Natural killer cell (primary cell): Measurements from ENCODE around the gene ECI2. TPM values are rescaled to one million over a fixed set of nuclear protein-coding genes. Genes with fewer than 3 reads are reported as not detected.

Source experiments
- ATAC-seq, 3 donors: fragments of 150-1000 bp in 2 of 3; fragments of 200-7000 bp in 1 of 3; cut with Tn5 transposase; 1 replicate in 1 of 3; 2 replicates in 2 of 3; pipeline ENCODE4 v1.10.0; 2021; ENCODE audit warnings: mild to moderate bottlenecking in 2 of 3, moderate library complexity in 2 of 3
- DNase-seq, 2 donors: peaks; one replicate each; pipeline versions ENCODE4 v3.0.0 to v3.0.0-alpha.2; 2013 to 2021; ENCODE audit warnings: mixed read lengths in 1 of 2
- H3K27ac ChIP-seq: one replicate; pipeline ENCODE4 v1.5.1; 2013; ENCODE audit warnings: mild to moderate bottlenecking, low read length
- H3K27me3 ChIP-seq: one replicate; pipeline ENCODE4 v1.6.1; 2013; ENCODE audit warnings: low read length; ENCODE audit not compliant: control insufficient read depth, insufficient read depth
- H3K36me3 ChIP-seq: one replicate; pipeline ENCODE4 v1.6.1; 2013; ENCODE audit warnings: low read length; ENCODE audit not compliant: control insufficient read depth, insufficient read depth
- H3K4me1 ChIP-seq: one replicate; pipeline ENCODE4 v1.6.1; 2013; ENCODE audit warnings: low read length; ENCODE audit not compliant: control insufficient read depth, insufficient read depth
- H3K4me3 ChIP-seq: one replicate; pipeline ENCODE4 v1.5.1; 2013; ENCODE audit warnings: low read length
- H3K9me3 ChIP-seq: one replicate; pipeline ENCODE4 v1.6.1; 2013; ENCODE audit warnings: low read length; ENCODE audit not compliant: control insufficient read depth, insufficient read depth
- H3K27ac Mint-ChIP-seq, 2 donors: one replicate each; pipeline ENCODE4 v1.8.0; 2022; ENCODE audit warnings: mild to moderate bottlenecking in 2 of 2, mixed read lengths in 2 of 2, moderate library complexity in 1 of 2
- H3K27me3 Mint-ChIP-seq, 2 donors: one replicate each; pipeline ENCODE4 v1.8.0; 2022; ENCODE audit warnings: low read depth in 2 of 2, mixed read lengths in 2 of 2
- H3K36me3 Mint-ChIP-seq: one replicate; pipeline ENCODE4 v1.8.0; 2022; ENCODE audit warnings: mixed read lengths
- H3K4me1 Mint-ChIP-seq, 2 donors: one replicate each; pipeline ENCODE4 v1.8.0; 2022; ENCODE audit warnings: mixed read lengths in 2 of 2
- H3K4me3 Mint-ChIP-seq: one replicate; pipeline ENCODE4 v1.8.0; 2022; ENCODE audit warnings: mild to moderate bottlenecking, moderate library complexity, mixed read lengths
- H3K9me3 Mint-ChIP-seq, 2 donors: one replicate each; pipeline ENCODE4 v1.8.0; 2022; ENCODE audit warnings: mixed read lengths in 2 of 2
- WGBS: methylation state at CpG from one replicate; pipeline ENCODE4 v1.1.7; 2013; ENCODE audit warnings: missing lambda C conversion rate; ENCODE audit not compliant: insufficient coverage; 5-methylcytosine and 5-hydroxymethylcytosine counted together
- intact Hi-C: fragments of 100-400 bp; cut with micrococcal nuclease; formaldehyde crosslinking; loops from one replicate; pipeline ENCODE4 v1.14.2; 2022
- total RNA-seq, 4 donors: library from RNA; stranded (reverse); fragments of 120-200 nt in 1 of 4; gene quantifications; one replicate each; pipeline versions ENCODE4 v1.2.3 to v1.2.4, GENCODE V29; 2013 to 2022
- TF ChIP-seq, protein P1 (sequence below): fragments of 200-600 bp; IDR thresholded peaks from one replicate; pipeline ENCODE4 v1.8.0; 2022; ENCODE audit warnings: antibody characterized with exemption

The ECI2 gene
- total RNA-seq, 3 donors from 2014 or later (not counting 1 experiment from before 2014, with no cell fraction given), result 17.2 to 21.6 (median 19.6) TPM

DNA sequence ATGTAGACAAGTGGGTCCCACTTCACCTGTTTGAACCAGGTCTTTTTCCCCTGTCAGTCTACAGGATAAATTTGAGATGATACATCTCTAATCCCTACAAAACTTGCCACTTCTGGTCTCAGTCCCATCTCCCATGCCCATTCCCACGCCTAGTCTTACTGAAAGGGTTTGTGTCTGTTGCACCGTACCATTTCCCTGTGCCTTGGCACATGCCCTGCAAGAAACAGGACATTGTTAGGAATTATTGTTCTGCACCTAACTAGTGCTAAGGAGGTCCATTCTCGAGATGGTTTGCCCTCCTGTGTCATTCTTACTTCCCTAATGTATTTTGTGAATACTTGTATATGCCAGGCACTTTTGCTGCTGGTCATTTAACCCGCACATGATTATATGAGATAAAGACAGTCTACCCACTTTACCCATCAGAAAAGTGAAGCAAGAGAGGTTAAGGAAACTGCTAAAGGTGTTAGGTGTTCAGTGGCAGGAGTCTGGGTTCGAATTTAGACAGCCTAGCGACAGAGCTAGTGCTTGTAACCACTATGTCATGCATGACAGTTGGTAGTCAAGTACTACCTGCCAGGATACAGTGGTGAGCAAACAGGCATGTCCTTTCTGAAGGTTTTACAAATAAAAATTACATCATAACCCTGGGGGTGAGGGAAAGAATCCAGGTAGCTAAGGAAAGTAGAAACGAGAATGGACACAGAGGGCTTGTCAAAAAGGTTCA is 69.2 kb downstream of the ECI2 start:
- DNase-seq (no peak), ATAC-seq (peak in 1 of 3 donors; percentile 38)
- peaks cover 43% of the 10 kb centered on the region for H3K36me3 ChIP-seq
- H3K4me1 Mint-ChIP-seq, result no peaks in the 10 kb centered on the region
- no peak overlapping the region for H3K4me3 Mint-ChIP-seq
- no peaks in the 10 kb centered on the region for H3K27me3 ChIP-seq
- 92% methylated on average over 6 of the region's 7 CpGs for WGBS
- no peaks in the 10 kb centered on the region for H3K9me3 ChIP-seq
- peaks cover 16% of the 10 kb centered on the region for H3K36me3 Mint-ChIP-seq
- H3K27ac ChIP-seq, result no peak overlapping the region
- intact Hi-C loops, result no loop called here
- TF ChIP-seq, protein P1, sequence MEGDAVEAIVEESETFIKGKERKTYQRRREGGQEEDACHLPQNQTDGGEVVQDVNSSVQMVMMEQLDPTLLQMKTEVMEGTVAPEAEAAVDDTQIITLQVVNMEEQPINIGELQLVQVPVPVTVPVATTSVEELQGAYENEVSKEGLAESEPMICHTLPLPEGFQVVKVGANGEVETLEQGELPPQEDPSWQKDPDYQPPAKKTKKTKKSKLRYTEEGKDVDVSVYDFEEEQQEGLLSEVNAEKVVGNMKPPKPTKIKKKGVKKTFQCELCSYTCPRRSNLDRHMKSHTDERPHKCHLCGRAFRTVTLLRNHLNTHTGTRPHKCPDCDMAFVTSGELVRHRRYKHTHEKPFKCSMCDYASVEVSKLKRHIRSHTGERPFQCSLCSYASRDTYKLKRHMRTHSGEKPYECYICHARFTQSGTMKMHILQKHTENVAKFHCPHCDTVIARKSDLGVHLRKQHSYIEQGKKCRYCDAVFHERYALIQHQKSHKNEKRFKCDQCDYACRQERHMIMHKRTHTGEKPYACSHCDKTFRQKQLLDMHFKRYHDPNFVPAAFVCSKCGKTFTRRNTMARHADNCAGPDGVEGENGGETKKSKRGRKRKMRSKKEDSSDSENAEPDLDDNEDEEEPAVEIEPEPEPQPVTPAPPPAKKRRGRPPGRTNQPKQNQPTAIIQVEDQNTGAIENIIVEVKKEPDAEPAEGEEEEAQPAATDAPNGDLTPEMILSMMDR, result no peak
- no peaks in the 10 kb centered on the region for H3K4me1 ChIP-seq
- no peaks in the 10 kb centered on the region for H3K9me3 Mint-ChIP-seq
- no peaks in the 10 kb centered on the region for H3K27me3 Mint-ChIP-seq
- H3K27ac Mint-ChIP-seq, result peak overlapping the region; percentile 69 to 73
- H3K4me3 ChIP-seq, result no peak overlapping the region

Other genes with a start within 250 kb of the ECI2 start
- gene FAM217A, start 56.4 kb downstream of the ECI2 start, total RNA-seq, result not detected